Panc1 (cell line): ENCODE data around the gene MTFP1. TPM values are rescaled to one million over a fixed set of nuclear protein-coding genes. Genes with fewer than 3 reads are reported as not detected.

Experiments
- ATAC-seq: fragments of 200-7000 bp; cut with Tn5 transposase; 2 replicates; pipeline ENCODE4 v1.9.1; 2020; ENCODE audit warnings: mild to moderate bottlenecking, moderate library complexity
- BruUV-seq: library from RNA; stranded (reverse); fragments of 400-500 nt; replicated peaks from 2 replicates; lab custom pipeline; 2021; lab: Mats Ljungman, UMichigan
- CTCF ChIA-PET: fragments of 300-600 bp; sonication (Branson Sonifier 250); formaldehyde crosslinking; loops from one replicate; lab custom pipeline; 2022; ENCODE audit warnings: antibody characterized with exemption; lab: Charles Lee
- POLR2A ChIA-PET: fragments of 300-600 bp; sonication (Branson Sonifier 250); formaldehyde crosslinking; loops from one replicate; lab custom pipeline; 2022; ENCODE audit warnings: antibody characterized with exemption; lab: Charles Lee
- DNase-seq: peaks from one replicate; pipeline ENCODE4 v3.0.0-alpha.2; 2010; ENCODE audit warnings: low read depth, low spot score
- H3K27ac ChIP-seq: 2 replicates; pipeline ENCODE4 v1.5.1; 2011; ENCODE audit warnings: mild to moderate bottlenecking, low read length, inconsistent platforms
- H3K27me3 ChIP-seq: fragments of 200-500 bp; sonication (Bioruptor generic); 2 replicates; pipeline ENCODE4 v1.6.0; 2014; ENCODE audit warnings: low read length, inconsistent platforms; ENCODE audit not compliant: control insufficient read depth, insufficient read depth
- H3K36me3 ChIP-seq: fragments of 200-500 bp; sonication (Bioruptor generic); 2 replicates; pipeline ENCODE4 v1.5.1; 2014; ENCODE audit warnings: inconsistent platforms, mild to moderate bottlenecking, low read length, moderate library complexity; ENCODE audit not compliant: control insufficient read depth, insufficient read depth
- H3K4me1 ChIP-seq: 2 replicates; pipeline ENCODE4 v1.5.1; 2011; ENCODE audit warnings: inconsistent platforms, mild to moderate bottlenecking, low read length, moderate library complexity; ENCODE audit not compliant: control insufficient read depth, insufficient read depth
- H3K4me3 ChIP-seq, 2 experiments: 2 replicates each; pipeline ENCODE4 v1.5.1; 2011 to 2012; ENCODE audit warnings: low read depth in 2 of 2, low read length in 2 of 2, mild to moderate bottlenecking in 2 of 2, inconsistent platforms in 1 of 2, moderate library complexity in 1 of 2
- H3K9me3 ChIP-seq: fragments of 200-500 bp; sonication (Bioruptor generic); 2 replicates; pipeline ENCODE4 v1.5.1; 2014; ENCODE audit warnings: low read depth, mild to moderate bottlenecking, inconsistent platforms, low read length, moderate library complexity; ENCODE audit not compliant: control insufficient read depth, insufficient read depth
- CTCF ChIP-seq: fragments of 450-650 bp; IDR thresholded peaks from 2 replicates; pipeline ENCODE4 v1.5.1; 2017; ENCODE audit warnings: mild to moderate bottlenecking
- POLR2AphosphoS5 ChIP-seq: IDR thresholded peaks from 2 replicates; pipeline ENCODE4 v1.6.1; 2012; ENCODE audit warnings: mild to moderate bottlenecking, low read depth, low read length, moderate library complexity
- REST ChIP-seq, 2 experiments: IDR thresholded peaks; 2 replicates each; pipeline ENCODE4 v1.6.1; 2011 to 2012; ENCODE audit warnings: low read depth in 2 of 2, control low read depth in 1 of 2, low read length in 1 of 2, mild to moderate bottlenecking in 1 of 2, moderate library complexity in 1 of 2; ENCODE audit not compliant: insufficient read depth in 1 of 2
- SIN3A ChIP-seq: IDR thresholded peaks from 2 replicates; pipeline ENCODE4 v1.6.1; 2012; ENCODE audit warnings: low read depth, mild to moderate bottlenecking, low read length, moderate library complexity, borderline replicate concordance; ENCODE audit not compliant: insufficient read depth
- TCF7L2 ChIP-seq: IDR thresholded peaks from 2 replicates; pipeline ENCODE4 v1.6.1; 2011; ENCODE audit warnings: mild to moderate bottlenecking, low read depth, low read length, inconsistent platforms
- in situ Hi-C: cut with HindIII; loops from 2 replicates; pipeline ENCODE4 v1.10.0; 2016; ENCODE audit warnings: low sequenced_read_pairs, low pct_unique_long_range_greater_than_20kb
- intact Hi-C: fragments of 100-400 bp; cut with micrococcal nuclease; formaldehyde crosslinking; loops from one replicate; pipeline ENCODE4 v1.10.0; 2022; ENCODE audit not compliant: unreplicated experiment
- total RNA-seq: library from RNA; stranded (reverse); gene quantifications from one replicate; pipeline ENCODE4 v1.2.1, GENCODE V29; 2021; ENCODE audit not compliant: unreplicated experiment

Gene MTFP1
- total RNA-seq, 1 experiment from 2014 or later: 21.5 TPM

- TF ChIP-seq SIN3A: no peak
- no peak for TF ChIP-seq TCF7L2
- TF ChIP-seq POLR2AphosphoS5: no peak
- TF ChIP-seq CTCF: no peak
- TF ChIP-seq REST (IDR thresholded peaks at IDR 0.05; ENCODE audit: insufficient read depth in 1 of 2, low read depth in 2 of 2, low read length in 1 of 2): no peak
- POLR2A ChIA-PET: no interaction called here
- no peaks in the 10 kb centered on the region for H3K36me3 ChIP-seq
- no peak overlapping the region for H3K27ac ChIP-seq
- no peaks in the 10 kb centered on the region for H3K27me3 ChIP-seq
- H3K4me3 ChIP-seq: no peak overlapping the region
- CTCF ChIA-PET: interaction anchor here (1.1 kb wide), 1 partner anchor 31 kb away, joined by 4 read pairs; no protein-coding TSS in a partner anchor
- in situ Hi-C loops (no loop called here), intact Hi-C loops (no loop called here)
- DNase-seq (no peak), ATAC-seq (no peak)
- H3K9me3 ChIP-seq: no peaks in the 10 kb centered on the region
- 0 out of 2 replicates have a peak, but pooled peaks cover 2% of the 10 kb centered on the region for H3K4me1 ChIP-seq
- BruUV-seq: no TSS peak
Observed at GRCh38 chr22:30392661-30393321, 32.8 kb upstream of the MTFP1 start.

DNA sequence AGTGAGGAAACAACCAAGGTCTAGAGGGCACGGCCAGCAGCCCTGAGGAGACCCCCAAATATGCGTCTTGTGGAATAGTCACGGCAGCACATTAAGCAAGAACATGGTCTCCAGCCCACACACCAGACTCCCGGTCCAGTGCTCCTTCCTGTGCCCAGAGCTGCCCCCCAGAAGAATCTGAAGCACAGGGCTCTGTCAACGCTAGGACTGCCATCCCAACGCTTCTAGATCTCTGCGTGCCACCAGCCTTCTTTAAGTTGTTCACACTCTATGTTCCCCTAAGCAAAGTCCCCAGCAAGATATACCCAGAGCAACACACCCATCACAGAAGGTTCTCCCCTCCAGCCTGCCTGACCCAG lies 32.3 kb upstream of the MTFP1 start:
- no TSS peak for BruUV-seq
- Histone ChIP-seq H3K4me1 (0 out of 2 replicates have a peak, but pooled peaks cover 4% of the 10 kb centered on the region), H3K4me3 (no peak overlapping the region), H3K36me3 (no peaks in the 10 kb centered on the region), H3K9me3 (no peaks in the 10 kb centered on the region), H3K27ac (no peak overlapping the region), H3K27me3 (no peaks in the 10 kb centered on the region)
- ChIA-PET POLR2A (no interaction called here), CTCF (no interaction called here)
- in situ Hi-C loops (no loop called here), intact Hi-C loops (no loop called here)
- no peak for TF ChIP-seq TCF7L2
- no peak for TF ChIP-seq CTCF
- no peak for TF ChIP-seq SIN3A
- no peak for TF ChIP-seq REST (IDR thresholded peaks at IDR 0.05; ENCODE audit: insufficient read depth in 1 of 2, low read depth in 2 of 2, low read length in 1 of 2)
- no peak for TF ChIP-seq POLR2AphosphoS5
- DNase-seq: no peak
- no peak for ATAC-seq
